HCT116 (cell line): ENCODE results near the gene ZNF573.

ENCODE experiments used
- ATF3 ChIP-seq: IDR thresholded peaks from 2 replicates; pipeline ENCODE4 v1.6.1; 2012
- CEBPB ChIP-seq: IDR thresholded peaks from 2 replicates; pipeline ENCODE4 v1.6.1; 2012; ENCODE audit warnings: low read depth
- CTCF ChIP-seq, 3 experiments: fragments of 200-600 bp in 1 of 3; sonication (generic) in 1 of 3; IDR thresholded peaks in 2 of 3; conservative IDR thresholded peaks in 1 of 3; 2 replicates each; pipeline ENCODE4 v1.5.1; 2012 to 2017; ENCODE audit warnings: low read depth in 2 of 3, low read length in 2 of 3, antibody characterized with exemption in 1 of 3, borderline replicate concordance in 1 of 3, control low read depth in 1 of 3, mild to moderate bottlenecking in 1 of 3, mixed read lengths in 1 of 3, mixed run types in 1 of 3, moderate library complexity in 1 of 3; ENCODE audit not compliant: insufficient read depth in 1 of 3
- EZH2 ChIP-seq: fragments of 200-600 bp; sonication (generic); IDR thresholded peaks from 2 replicates; pipeline ENCODE4 v1.6.1; 2017; ENCODE audit warnings: antibody characterized with exemption, mixed run types
- EZH2phosphoT487 ChIP-seq: fragments of 200-600 bp; IDR thresholded peaks from 2 replicates; pipeline ENCODE4 v1.6.1; 2018; ENCODE audit warnings: antibody characterized with exemption, borderline replicate concordance
- JUND ChIP-seq: IDR thresholded peaks from 2 replicates; pipeline ENCODE4 v1.6.1; 2012
- MAX ChIP-seq: IDR thresholded peaks from 2 replicates; pipeline ENCODE4 v1.6.1; 2012
- POLR2A ChIP-seq: IDR thresholded peaks from 2 replicates; pipeline ENCODE4 v1.7.0; 2011; ENCODE audit warnings: borderline replicate concordance; ENCODE audit not compliant: insufficient read depth, insufficient read length; ENCODE audit errors: extremely low read depth
- POLR2AphosphoS5 ChIP-seq: IDR thresholded peaks from 2 replicates; pipeline ENCODE4 v1.6.1; 2011; ENCODE audit warnings: mild to moderate bottlenecking, low read depth, low read length, moderate library complexity
- RAD21 ChIP-seq: IDR thresholded peaks from 2 replicates; pipeline ENCODE4 v1.6.1; 2012; ENCODE audit warnings: low read depth, mild to moderate bottlenecking
- YY1 ChIP-seq: IDR thresholded peaks from 2 replicates; pipeline ENCODE4 v1.6.1; 2011; ENCODE audit warnings: low read length, low read depth, moderate library complexity, mild to moderate bottlenecking; ENCODE audit not compliant: insufficient replicate concordance; ENCODE audit errors: extremely low read depth
- ZFX ChIP-seq: fragments of 450-650 bp; IDR thresholded peaks from 2 replicates; pipeline ENCODE4 v1.6.1; 2017

GRCh38 chr19:37803249-37803840, 24.0 kb upstream of the ZNF573 start:
- TF ChIP-seq CTCF (IDR thresholded peaks at IDR 0.05 in 2 of 3, conservative IDR thresholded peaks at IDR 0.05 in 1 of 3; ENCODE audit: borderline replicate concordance in 1 of 3, insufficient read depth in 1 of 3, low read depth in 2 of 3, low read length in 2 of 3) = no peak
- TF ChIP-seq MAX = no peak
- TF ChIP-seq RAD21 = no peak
- no peak for TF ChIP-seq ATF3
- no peak for TF ChIP-seq YY1
- no peak for TF ChIP-seq ZFX
- no peak for TF ChIP-seq POLR2A
- no peak for TF ChIP-seq CEBPB
- TF ChIP-seq POLR2AphosphoS5 = no peak
- TF ChIP-seq EZH2 = no peak
- TF ChIP-seq JUND = no peak
- no peak for TF ChIP-seq EZH2phosphoT487
